Endothelial cell of umbilical vein (primary cell): ENCODE data around the gene AKAP8L. TPM values are rescaled to one million over a fixed set of nuclear protein-coding genes. Genes with fewer than 3 reads are reported as not detected.

ENCODE experiments used
- BruUV-seq: library from RNA; stranded (reverse); fragments of 400-500 nt; replicated peaks from 2 replicates; lab custom pipeline; 2021; lab: Mats Ljungman, UMichigan
- CTCF ChIA-PET: fragments of 300-600, 350-600 bp; sonication (Branson Sonifier 250); formaldehyde crosslinking; loops from one replicate; lab custom pipeline; 2021; ENCODE audit warnings: antibody characterized with exemption, inconsistent platforms; lab: Charles Lee
- POLR2A ChIA-PET: fragments of 300-600, 350-600 bp; sonication (Branson Sonifier 250); formaldehyde crosslinking; loops from one replicate; lab custom pipeline; 2021; ENCODE audit warnings: antibody characterized with exemption, inconsistent platforms; lab: Charles Lee
- DNase-seq: peaks from one replicate; pipeline ENCODE4 v3.0.0-alpha.2; 2011; ENCODE audit warnings: low read depth, low spot score
- FAIRE-seq: peaks from 2 replicates; lab custom pipeline; 2011; peaks lifted over from hg19 to GRCh38; lab: Jason Lieb, UNC
- H2AFZ ChIP-seq: 2 replicates; pipeline ENCODE4 v1.6.0; 2012; ENCODE audit warnings: low read depth, low read length, control low read depth, inconsistent platforms
- H3K27ac ChIP-seq: 2 replicates; pipeline ENCODE4 v1.5.1; 2011; ENCODE audit warnings: low read depth, mild to moderate bottlenecking, control low read depth, low read length, moderate library complexity; ENCODE audit not compliant: insufficient read depth
- H3K27me3 ChIP-seq, 2 experiments: 2 replicates each; pipeline versions ENCODE4 v1.6.0 to v1.6.1; 2011; ENCODE audit warnings: low read length in 2 of 2, mixed read lengths in 1 of 2; ENCODE audit not compliant: control insufficient read depth in 2 of 2, insufficient read depth in 2 of 2
- H3K36me3 ChIP-seq, 2 experiments: 2 replicates in 1 of 2; 3 replicates in 1 of 2; pipeline ENCODE4 v1.5.1; 2011; ENCODE audit warnings: low read length in 2 of 2, mild to moderate bottlenecking in 1 of 2, moderate library complexity in 1 of 2; ENCODE audit not compliant: control insufficient read depth in 2 of 2, insufficient read depth in 2 of 2; ENCODE audit errors: extremely low read depth in 1 of 2
- H3K4me1 ChIP-seq: 3 replicates; pipeline ENCODE4 v1.5.1; 2011; ENCODE audit warnings: mild to moderate bottlenecking, low read length; ENCODE audit not compliant: control insufficient read depth, insufficient read depth; ENCODE audit errors: extremely low read depth
- H3K4me2 ChIP-seq: 2 replicates; pipeline ENCODE4 v1.6.1; 2011; ENCODE audit warnings: low read length, control low read depth, mixed read lengths; ENCODE audit not compliant: insufficient read depth
- H3K4me3 ChIP-seq, 3 experiments: fragments of 200-600 bp in 1 of 3; sonication (generic), shearing (Covaris generic) in 1 of 3; replicated peaks in 1 of 3; 2 replicates each; pipeline ENCODE4 v1.5.1; 2011 to 2016; ENCODE audit warnings: control low read depth in 3 of 3, low read length in 3 of 3, mild to moderate bottlenecking in 2 of 3, inconsistent platforms in 1 of 3, low read depth in 1 of 3, moderate library complexity in 1 of 3; ENCODE audit not compliant: insufficient read depth in 1 of 3
- H3K79me2 ChIP-seq: 2 replicates; pipeline ENCODE4 v1.6.0; 2012; ENCODE audit warnings: low read length, inconsistent platforms; ENCODE audit not compliant: control insufficient read depth, insufficient read depth
- H3K9ac ChIP-seq: replicated peaks from 2 replicates; pipeline ENCODE3; 2011; ENCODE audit warnings: low read length, control low read depth; ENCODE audit not compliant: insufficient read depth; ENCODE audit errors: extremely low read depth
- H3K9me1 ChIP-seq: replicated peaks from 3 replicates; pipeline ENCODE4 v1.6.0; 2011; ENCODE audit warnings: mild to moderate bottlenecking, low read length; ENCODE audit not compliant: control insufficient read depth, insufficient read depth; ENCODE audit errors: extremely low read depth
- H3K9me3 ChIP-seq: replicated peaks from 2 replicates; pipeline ENCODE4 v1.5.1; 2012; ENCODE audit warnings: low read length, inconsistent platforms; ENCODE audit not compliant: control insufficient read depth, insufficient read depth
- H4K20me1 ChIP-seq: replicated peaks from 2 replicates; pipeline ENCODE3; 2011; ENCODE audit warnings: mild to moderate bottlenecking, low read length; ENCODE audit not compliant: control insufficient read depth, insufficient read depth; ENCODE audit errors: extremely low read depth
- EZH2 ChIP-seq: IDR thresholded peaks from 2 replicates; pipeline ENCODE4 v1.6.1; 2012; ENCODE audit warnings: borderline replicate concordance, low read depth, mild to moderate bottlenecking, moderate library complexity, low read length, inconsistent platforms; ENCODE audit not compliant: severe bottlenecking
- FOS ChIP-seq: IDR thresholded peaks from 2 replicates; pipeline ENCODE4 v1.6.1; 2011; ENCODE audit warnings: mild to moderate bottlenecking, low read length, moderate library complexity, borderline replicate concordance; ENCODE audit not compliant: insufficient read depth
- GATA2 ChIP-seq: IDR thresholded peaks from 2 replicates; pipeline ENCODE4 v1.7.0; 2011; ENCODE audit warnings: low read depth, mild to moderate bottlenecking, moderate library complexity, mixed read lengths, low read length; ENCODE audit not compliant: insufficient read length, insufficient read depth
- JUN ChIP-seq: IDR thresholded peaks from 2 replicates; pipeline ENCODE4 v1.6.1; 2011; ENCODE audit warnings: borderline replicate concordance, low read depth; ENCODE audit not compliant: insufficient read length, insufficient read depth
- MYC ChIP-seq: IDR thresholded peaks from one replicate; pipeline ENCODE4 v1.6.1; 2011; ENCODE audit warnings: mild to moderate bottlenecking, low read depth, low read length
- POLR2A ChIP-seq: IDR thresholded peaks from 2 replicates; pipeline ENCODE4 v1.6.1; 2012; ENCODE audit warnings: low read depth, mild to moderate bottlenecking, control low read depth, low read length
- POLR2AphosphoS5 ChIP-seq: IDR thresholded peaks from 2 replicates; pipeline ENCODE4 v1.6.1; 2012; ENCODE audit warnings: low read depth, mild to moderate bottlenecking, control low read depth, low read length, moderate library complexity; ENCODE audit not compliant: insufficient read depth
- dilution Hi-C: fragments of 300-500 bp; cut with MboI; formaldehyde crosslinking; loops from one replicate; pipeline ENCODE4 v1.15.0; 2019; ENCODE audit warnings: low sequenced_read_pairs; ENCODE audit not compliant: extremely low pct_ligation_motif_present
- intact Hi-C: fragments of 100-400 bp; cut with micrococcal nuclease; formaldehyde crosslinking; loops from one replicate; pipeline ENCODE4 v1.10.0; 2022
- polyA plus RNA-seq, 4 experiments: library from polyadenylated mRNA; depleted of rRNA in 3 of 4; stranded (reverse) in 3 of 4; unstranded in 1 of 4; fragments of >200 nt; gene quantifications; 2 replicates each; pipeline versions ENCODE4 v1.2.1 to v1.2.3, GENCODE V29; 2011 to 2012; ENCODE audit warnings: missing spikeins in 1 of 4
- total RNA-seq: library from RNA; stranded (reverse); gene quantifications from 2 replicates; pipeline ENCODE4 v1.2.3, GENCODE V29; 2021
- TF ChIP-seq, protein P1 (sequence below): IDR thresholded peaks from 2 replicates; pipeline ENCODE4 v1.6.1; 2011; ENCODE audit not compliant: insufficient read depth, insufficient read length
- TF ChIP-seq, protein P2 (sequence below), 2 donors: IDR thresholded peaks; 1 replicate in 1 of 2; 2 replicates in 1 of 2; pipeline ENCODE4 v1.5.1; 2011; ENCODE audit warnings: low read length in 2 of 2, mild to moderate bottlenecking in 2 of 2, moderate library complexity in 2 of 2, control low read depth in 1 of 2, inconsistent platforms in 1 of 2, low read depth in 1 of 2; ENCODE audit not compliant: insufficient read depth in 1 of 2; ENCODE audit errors: extremely low read depth in 1 of 2

The AKAP8L gene
- total and polyA plus RNA-seq, 2 donors (not counting 3 experiments of a cell fraction or from before 2014, with no cell fraction given) = 63.9 to 99.6 TPM

DNA sequence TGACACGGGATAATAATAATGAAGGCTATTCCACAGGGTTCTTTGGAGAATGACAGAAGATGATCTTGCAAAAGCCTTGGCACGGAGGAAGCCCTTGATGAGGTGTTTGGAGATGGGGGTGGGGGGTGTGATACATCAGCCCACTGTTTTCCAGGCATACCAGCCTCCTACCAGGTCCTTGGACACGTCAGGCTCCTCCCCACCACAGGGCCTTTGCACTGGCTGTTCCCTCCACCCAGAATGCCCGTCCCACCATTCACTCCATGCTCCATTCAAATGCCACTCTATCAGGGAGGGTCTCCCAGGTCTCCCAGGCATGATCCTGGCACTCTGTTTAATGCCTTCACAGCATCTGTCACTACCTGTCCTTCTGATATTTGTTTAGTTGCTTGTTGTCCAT, 28.3 kb upstream of the AKAP8L start:
- Histone ChIP-seq H3K27me3 (no peaks in the 10 kb centered on the region), H3K79me2 (no peaks in the 10 kb centered on the region), H3K36me3 (no peaks in the 10 kb centered on the region), H3K27ac (no peak overlapping the region), H3K4me3 (no peak overlapping the region), H2AFZ (no peak overlapping the region), H3K4me1 (peaks cover 8% of the 10 kb centered on the region), H3K9me1 (no peaks in the 10 kb centered on the region), H4K20me1 (no peaks in the 10 kb centered on the region), H3K4me2 (no peak overlapping the region), H3K9ac (no peak overlapping the region), H3K9me3 (no peaks in the 10 kb centered on the region)
- no peak for FAIRE-seq
- dilution Hi-C loops = no loop called here
- no TSS peak for BruUV-seq
- intact Hi-C loops = no loop called here
- TF ChIP-seq, protein P1, sequence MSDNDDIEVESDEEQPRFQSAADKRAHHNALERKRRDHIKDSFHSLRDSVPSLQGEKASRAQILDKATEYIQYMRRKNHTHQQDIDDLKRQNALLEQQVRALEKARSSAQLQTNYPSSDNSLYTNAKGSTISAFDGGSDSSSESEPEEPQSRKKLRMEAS = no peak
- TF ChIP-seq POLR2AphosphoS5 = no peak
- TF ChIP-seq, protein P2, sequence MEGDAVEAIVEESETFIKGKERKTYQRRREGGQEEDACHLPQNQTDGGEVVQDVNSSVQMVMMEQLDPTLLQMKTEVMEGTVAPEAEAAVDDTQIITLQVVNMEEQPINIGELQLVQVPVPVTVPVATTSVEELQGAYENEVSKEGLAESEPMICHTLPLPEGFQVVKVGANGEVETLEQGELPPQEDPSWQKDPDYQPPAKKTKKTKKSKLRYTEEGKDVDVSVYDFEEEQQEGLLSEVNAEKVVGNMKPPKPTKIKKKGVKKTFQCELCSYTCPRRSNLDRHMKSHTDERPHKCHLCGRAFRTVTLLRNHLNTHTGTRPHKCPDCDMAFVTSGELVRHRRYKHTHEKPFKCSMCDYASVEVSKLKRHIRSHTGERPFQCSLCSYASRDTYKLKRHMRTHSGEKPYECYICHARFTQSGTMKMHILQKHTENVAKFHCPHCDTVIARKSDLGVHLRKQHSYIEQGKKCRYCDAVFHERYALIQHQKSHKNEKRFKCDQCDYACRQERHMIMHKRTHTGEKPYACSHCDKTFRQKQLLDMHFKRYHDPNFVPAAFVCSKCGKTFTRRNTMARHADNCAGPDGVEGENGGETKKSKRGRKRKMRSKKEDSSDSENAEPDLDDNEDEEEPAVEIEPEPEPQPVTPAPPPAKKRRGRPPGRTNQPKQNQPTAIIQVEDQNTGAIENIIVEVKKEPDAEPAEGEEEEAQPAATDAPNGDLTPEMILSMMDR (IDR thresholded peaks at IDR 0.05; ENCODE audit: extremely low read depth in 1 of 2, insufficient read depth in 1 of 2, low read depth in 1 of 2, low read length in 2 of 2) = no peak
- TF ChIP-seq FOS = no peak
- TF ChIP-seq MYC = no peak
- no peak for TF ChIP-seq EZH2
- TF ChIP-seq JUN = no peak
- no peak for TF ChIP-seq GATA2
- TF ChIP-seq POLR2A = no peak
- ChIA-PET CTCF (no interaction called here), POLR2A (no interaction called here)
- DNase-seq = no peak
